Mucosa of descending colon (tissue), 3 donors: ENCODE results near the gene IFT43. TPM values are rescaled to one million over a fixed set of nuclear protein-coding genes. Genes with fewer than 3 reads are reported as not detected.

ENCODE experiments used
- ATAC-seq: fragments of 200-7000 bp; cut with Tn5 transposase; one replicate; pipeline ENCODE4 v1.9.1; 2020; ENCODE audit warnings: mild to moderate bottlenecking, moderate library complexity
- DNase-seq, 3 donors: peaks; one replicate each; pipeline ENCODE4 v3.0.0-alpha.2; 2020
- H3K36me3 ChIP-seq: fragments of 200-600 bp; one replicate; pipeline ENCODE4 v1.8.0; 2021; ENCODE audit warnings: low read depth, mild to moderate bottlenecking
- H3K4me1 ChIP-seq: fragments of 200-600 bp; one replicate; pipeline ENCODE4 v1.8.0; 2021; ENCODE audit warnings: low read depth, mild to moderate bottlenecking
- H3K4me3 ChIP-seq: fragments of 200-600 bp; one replicate; pipeline ENCODE4 v1.8.0; 2021; ENCODE audit warnings: mild to moderate bottlenecking
- H3K9me3 ChIP-seq: fragments of 200-600 bp; one replicate; pipeline ENCODE4 v1.8.0; 2021; ENCODE audit warnings: mild to moderate bottlenecking
- intact Hi-C, 2 donors: fragments of 100-400 bp; cut with DNase I in 1 of 2; cut with micrococcal nuclease in 1 of 2; formaldehyde crosslinking; loops; one replicate each; pipeline versions ENCODE4 v1.11.0 to v1.11.1; 2022; cut with DNase I, micrococcal nuclease
- total RNA-seq, 3 donors: library from RNA; stranded (reverse); fragmentation: NEBNext Ultra II Directional in 2 of 3; extraction: Animal tissue kit (Norgen Biotek cat#: 25700) in 2 of 3; gene quantifications; one replicate each; pipeline versions ENCODE4 v1.2.1 to v1.2.4, GENCODE V29; 2021 to 2023
- TF ChIP-seq, protein P1 (sequence below): fragments of 200-600 bp; IDR thresholded peaks from one replicate; pipeline ENCODE4 v1.8.0; 2022; ENCODE audit warnings: antibody characterized with exemption, mild to moderate bottlenecking
- donor health status: DM: no; HTN: no; CAD: no; lungs with moderate emphysema.
- donor health status: DM: no; HTN: no; CAD: no.
- donor health status: DM: no; HTN: yes; CAD: no.

IFT43 gene
- total RNA-seq, 3 donors from 2014 or later: 27.3 to 64.0 (median 27.5) TPM

DNA sequence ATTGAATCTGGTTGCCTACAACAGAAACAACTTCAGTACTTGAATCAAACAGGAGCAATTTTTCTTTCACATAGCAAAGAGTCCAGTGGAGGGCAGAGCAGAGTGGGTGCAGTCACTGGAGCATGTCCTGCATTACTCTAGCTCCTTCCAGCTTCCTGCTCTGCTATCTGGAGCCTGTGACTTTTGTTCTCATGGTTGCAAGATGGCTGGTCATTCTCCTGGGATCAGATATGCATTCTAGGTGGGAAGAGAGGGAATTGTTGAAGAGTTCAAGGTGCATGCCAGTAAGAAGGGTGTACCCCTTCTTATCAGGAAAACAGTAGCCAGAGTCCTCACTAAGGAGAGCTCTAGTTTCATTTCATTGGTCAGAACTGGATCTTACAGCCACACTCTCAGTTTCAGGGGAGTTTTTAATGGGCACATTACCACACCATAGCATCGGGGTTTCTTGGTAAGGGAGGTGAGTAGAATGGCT lies 8.0 kb downstream of the IFT43 start:
- Histone ChIP-seq H3K9me3 (no peaks in the 10 kb centered on the region), H3K4me1 (peaks cover 2% of the 10 kb centered on the region), H3K36me3 (no peaks in the 10 kb centered on the region), H3K4me3 (no peak overlapping the region)
- TF ChIP-seq, protein P1, sequence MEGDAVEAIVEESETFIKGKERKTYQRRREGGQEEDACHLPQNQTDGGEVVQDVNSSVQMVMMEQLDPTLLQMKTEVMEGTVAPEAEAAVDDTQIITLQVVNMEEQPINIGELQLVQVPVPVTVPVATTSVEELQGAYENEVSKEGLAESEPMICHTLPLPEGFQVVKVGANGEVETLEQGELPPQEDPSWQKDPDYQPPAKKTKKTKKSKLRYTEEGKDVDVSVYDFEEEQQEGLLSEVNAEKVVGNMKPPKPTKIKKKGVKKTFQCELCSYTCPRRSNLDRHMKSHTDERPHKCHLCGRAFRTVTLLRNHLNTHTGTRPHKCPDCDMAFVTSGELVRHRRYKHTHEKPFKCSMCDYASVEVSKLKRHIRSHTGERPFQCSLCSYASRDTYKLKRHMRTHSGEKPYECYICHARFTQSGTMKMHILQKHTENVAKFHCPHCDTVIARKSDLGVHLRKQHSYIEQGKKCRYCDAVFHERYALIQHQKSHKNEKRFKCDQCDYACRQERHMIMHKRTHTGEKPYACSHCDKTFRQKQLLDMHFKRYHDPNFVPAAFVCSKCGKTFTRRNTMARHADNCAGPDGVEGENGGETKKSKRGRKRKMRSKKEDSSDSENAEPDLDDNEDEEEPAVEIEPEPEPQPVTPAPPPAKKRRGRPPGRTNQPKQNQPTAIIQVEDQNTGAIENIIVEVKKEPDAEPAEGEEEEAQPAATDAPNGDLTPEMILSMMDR: no peak
- intact Hi-C loops: no loop called here
- ATAC-seq: peak; percentile 73
- no peak for DNase-seq

DNA sequence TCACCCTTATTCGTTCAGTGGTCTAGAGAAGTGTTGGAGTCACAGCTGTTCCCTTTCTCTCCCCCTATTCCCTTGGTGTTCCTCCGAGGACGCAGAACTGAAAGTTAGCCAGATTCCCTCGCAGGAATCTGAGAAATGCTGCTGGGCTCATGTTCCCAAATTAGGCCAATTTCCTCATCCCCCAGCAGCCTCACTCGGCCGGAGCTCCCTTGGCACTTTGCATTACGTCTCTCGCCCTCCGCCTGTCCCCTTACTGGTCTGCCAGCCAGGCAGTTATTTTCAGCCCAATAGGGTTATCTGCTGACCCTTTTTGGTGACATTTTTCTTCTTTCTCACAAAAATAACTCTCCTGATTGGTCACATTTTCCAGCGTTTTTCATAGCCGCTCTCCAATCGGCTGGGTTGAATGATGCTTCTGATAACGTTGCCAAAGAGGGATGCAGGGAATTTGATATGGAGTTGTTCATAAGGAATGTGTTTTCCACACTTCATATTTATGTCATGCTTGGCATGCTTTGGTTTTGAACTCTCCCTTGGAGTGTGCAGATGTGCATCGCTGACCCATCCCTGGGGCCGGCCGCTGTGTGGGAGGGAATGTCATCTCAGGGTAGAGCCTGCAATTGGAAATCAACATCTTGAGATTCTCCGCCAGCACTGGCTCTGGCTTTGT lies 9.9 kb downstream of the IFT43 start:
- TF ChIP-seq, protein P1: no peak
- DNase-seq (no peak), ATAC-seq (peak; percentile 31)
- intact Hi-C loops: no loop called here
- Histone ChIP-seq H3K4me3 (no peak overlapping the region), H3K9me3 (no peaks in the 10 kb centered on the region), H3K36me3 (no peaks in the 10 kb centered on the region), H3K4me1 (peaks cover 2% of the 10 kb centered on the region)

DNA sequence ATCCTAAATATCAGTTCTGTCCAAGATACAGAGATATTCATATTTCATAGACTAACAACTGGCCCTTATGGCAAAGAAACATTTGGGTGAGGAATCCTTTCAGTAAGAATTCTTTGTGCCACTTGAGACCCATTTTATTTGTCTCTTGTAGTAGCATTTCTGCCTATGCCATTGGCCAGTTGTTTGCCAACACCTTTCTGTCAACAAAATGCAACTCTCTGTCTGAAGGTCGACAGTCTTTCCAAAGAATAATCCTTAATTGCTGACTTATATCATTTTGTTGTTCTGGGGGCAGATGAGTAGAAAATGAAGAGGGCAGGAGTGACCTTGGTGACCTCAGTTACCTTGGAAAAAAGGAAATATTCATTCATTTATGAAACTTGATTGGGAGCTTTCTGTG lies 10.9 kb downstream of the IFT43 start:
- no peaks in the 10 kb centered on the region for H3K9me3 ChIP-seq
- DNase-seq (no peak), ATAC-seq (no peak)
- TF ChIP-seq, protein P1: no peak
- no peaks in the 10 kb centered on the region for H3K36me3 ChIP-seq
- intact Hi-C loops: no loop called here
- no peak overlapping the region for H3K4me3 ChIP-seq
- H3K4me1 ChIP-seq: peaks cover 2% of the 10 kb centered on the region

DNA sequence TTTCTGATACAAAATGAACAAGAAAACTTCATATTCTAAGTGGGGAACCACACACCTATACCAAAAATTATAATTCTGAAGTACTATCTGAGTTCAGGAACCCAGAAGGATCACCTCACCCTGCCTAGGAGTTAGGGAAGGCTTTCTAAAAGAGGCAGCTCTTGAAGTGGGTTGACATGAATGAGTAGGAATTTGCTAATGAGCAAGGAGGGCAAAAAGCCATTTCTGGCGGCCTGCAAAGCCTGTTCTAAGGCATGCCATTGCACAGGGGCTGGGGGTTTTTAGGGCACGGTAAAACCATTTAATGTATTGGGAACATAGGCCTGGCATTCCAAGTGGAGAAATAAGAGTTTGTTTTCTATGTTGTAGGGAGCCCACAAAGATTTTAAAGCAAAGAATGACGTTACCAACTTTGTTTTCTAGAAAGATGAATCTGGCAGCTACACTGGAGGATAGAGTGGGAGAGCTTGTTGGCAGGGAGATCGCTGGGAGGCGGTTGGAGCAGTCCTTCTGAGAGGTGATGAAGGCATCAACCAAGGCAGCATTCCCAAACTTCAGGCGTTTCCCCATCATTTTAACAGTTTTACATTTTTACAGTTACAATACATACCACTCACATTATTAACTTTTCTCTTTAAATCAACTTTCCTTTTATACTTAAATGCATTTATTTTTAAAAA lies 14.1 kb downstream of the IFT43 start:
- Histone ChIP-seq H3K9me3 (peaks cover 3% of the 10 kb centered on the region), H3K36me3 (peaks cover 1% of the 10 kb centered on the region), H3K4me3 (no peak overlapping the region), H3K4me1 (no peaks in the 10 kb centered on the region)
- intact Hi-C loops: no loop called here
- no peak for DNase-seq
- TF ChIP-seq, protein P1: no peak
- ATAC-seq: no peak

DNA sequence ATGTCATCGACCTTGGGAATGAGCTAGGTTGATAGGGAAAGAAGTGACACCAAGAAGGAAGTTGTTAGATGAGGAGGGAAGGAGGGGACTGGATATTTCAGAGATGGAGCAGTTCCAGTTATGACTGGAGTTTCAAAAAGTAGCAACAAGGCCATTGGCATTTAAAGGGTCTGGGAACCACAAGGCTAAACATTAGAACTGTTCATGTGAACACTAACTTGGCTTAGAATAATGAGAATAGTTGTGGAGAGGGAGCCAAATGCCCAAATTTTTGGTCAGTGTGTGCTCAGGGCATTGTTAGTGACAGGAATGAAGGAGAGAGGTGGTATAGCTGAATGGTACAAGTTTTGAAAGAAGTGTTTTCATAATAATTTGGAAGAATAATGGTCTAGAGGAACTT lies 16.8 kb downstream of the IFT43 start:
- ATAC-seq (no peak), DNase-seq (no peak)
- Histone ChIP-seq H3K4me3 (no peak overlapping the region), H3K36me3 (peaks cover 4% of the 10 kb centered on the region), H3K9me3 (peaks cover 4% of the 10 kb centered on the region), H3K4me1 (no peaks in the 10 kb centered on the region)
- intact Hi-C loops: no loop called here
- TF ChIP-seq, protein P1: no peak
